Ishikawa (cell line): ENCODE measurements around the gene HSD17B1.

Source experiments
- CEBPB ChIP-seq: IDR thresholded peaks from 2 replicates; pipeline ENCODE4 v1.6.1; 2012
- CREB1 ChIP-seq: IDR thresholded peaks from 2 replicates; pipeline ENCODE4 v1.6.1; 2012; ENCODE audit warnings: low read depth
- EGR1 ChIP-seq: IDR thresholded peaks from 2 replicates; pipeline ENCODE4 v1.6.1; 2012
- EP300 ChIP-seq: IDR thresholded peaks from 2 replicates; pipeline ENCODE4 v1.6.1; 2012; ENCODE audit warnings: borderline replicate concordance
- FOXM1 ChIP-seq: IDR thresholded peaks from 2 replicates; pipeline ENCODE4 v1.6.1; 2012; ENCODE audit warnings: low read depth, borderline replicate concordance
- MAX ChIP-seq: IDR thresholded peaks from 2 replicates; pipeline ENCODE4 v1.6.1; 2012
- NFIC ChIP-seq: IDR thresholded peaks from 2 replicates; pipeline ENCODE4 v1.6.1; 2012
- RAD21 ChIP-seq: IDR thresholded peaks from 2 replicates; pipeline ENCODE4 v1.6.1; 2012; ENCODE audit warnings: low read depth
- TAF1 ChIP-seq: IDR thresholded peaks from 2 replicates; pipeline ENCODE4 v1.6.1; 2012; ENCODE audit warnings: low read depth, mild to moderate bottlenecking
- TCF12 ChIP-seq: IDR thresholded peaks from 2 replicates; pipeline ENCODE4 v1.6.1; 2012; ENCODE audit warnings: low read depth
- TEAD4 ChIP-seq: IDR thresholded peaks from 2 replicates; pipeline ENCODE4 v1.6.1; 2012
- USF1 ChIP-seq: IDR thresholded peaks from 2 replicates; pipeline ENCODE4 v1.6.1; 2012
- YY1 ChIP-seq: IDR thresholded peaks from 2 replicates; pipeline ENCODE4 v1.6.1; 2012; ENCODE audit warnings: low read depth
- ZBTB7A ChIP-seq: IDR thresholded peaks from 2 replicates; pipeline ENCODE4 v1.6.1; 2012; ENCODE audit warnings: low read depth
- TF ChIP-seq, protein P1 (sequence below): IDR thresholded peaks from 2 replicates; pipeline ENCODE4 v1.6.1; 2012; ENCODE audit warnings: low read depth, mild to moderate bottlenecking

HSD17B1 gene

DNA sequence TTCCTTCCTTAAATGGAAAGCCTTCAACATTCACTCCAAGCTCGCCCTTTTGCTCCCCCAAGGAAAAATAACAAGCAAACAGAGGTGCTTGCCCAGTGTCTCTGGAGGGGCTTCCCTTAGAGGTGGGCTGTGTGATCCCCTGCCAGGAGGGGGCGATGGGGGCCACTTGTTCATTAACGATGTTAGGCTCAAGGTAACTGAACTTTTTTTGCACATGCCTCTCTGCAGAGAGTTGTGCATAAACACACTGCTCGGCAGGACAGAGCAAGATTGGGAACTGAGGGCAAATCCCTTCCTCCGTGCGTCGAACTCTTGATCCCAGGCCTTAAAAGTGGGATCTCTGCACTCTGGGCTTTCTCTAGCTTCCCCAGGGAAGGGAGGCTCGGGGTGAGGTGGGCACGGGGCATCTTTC, 32.2 kb upstream of the HSD17B1 start:
- no peak for TF ChIP-seq TAF1
- no peak for TF ChIP-seq TEAD4
- TF ChIP-seq, protein P1, sequence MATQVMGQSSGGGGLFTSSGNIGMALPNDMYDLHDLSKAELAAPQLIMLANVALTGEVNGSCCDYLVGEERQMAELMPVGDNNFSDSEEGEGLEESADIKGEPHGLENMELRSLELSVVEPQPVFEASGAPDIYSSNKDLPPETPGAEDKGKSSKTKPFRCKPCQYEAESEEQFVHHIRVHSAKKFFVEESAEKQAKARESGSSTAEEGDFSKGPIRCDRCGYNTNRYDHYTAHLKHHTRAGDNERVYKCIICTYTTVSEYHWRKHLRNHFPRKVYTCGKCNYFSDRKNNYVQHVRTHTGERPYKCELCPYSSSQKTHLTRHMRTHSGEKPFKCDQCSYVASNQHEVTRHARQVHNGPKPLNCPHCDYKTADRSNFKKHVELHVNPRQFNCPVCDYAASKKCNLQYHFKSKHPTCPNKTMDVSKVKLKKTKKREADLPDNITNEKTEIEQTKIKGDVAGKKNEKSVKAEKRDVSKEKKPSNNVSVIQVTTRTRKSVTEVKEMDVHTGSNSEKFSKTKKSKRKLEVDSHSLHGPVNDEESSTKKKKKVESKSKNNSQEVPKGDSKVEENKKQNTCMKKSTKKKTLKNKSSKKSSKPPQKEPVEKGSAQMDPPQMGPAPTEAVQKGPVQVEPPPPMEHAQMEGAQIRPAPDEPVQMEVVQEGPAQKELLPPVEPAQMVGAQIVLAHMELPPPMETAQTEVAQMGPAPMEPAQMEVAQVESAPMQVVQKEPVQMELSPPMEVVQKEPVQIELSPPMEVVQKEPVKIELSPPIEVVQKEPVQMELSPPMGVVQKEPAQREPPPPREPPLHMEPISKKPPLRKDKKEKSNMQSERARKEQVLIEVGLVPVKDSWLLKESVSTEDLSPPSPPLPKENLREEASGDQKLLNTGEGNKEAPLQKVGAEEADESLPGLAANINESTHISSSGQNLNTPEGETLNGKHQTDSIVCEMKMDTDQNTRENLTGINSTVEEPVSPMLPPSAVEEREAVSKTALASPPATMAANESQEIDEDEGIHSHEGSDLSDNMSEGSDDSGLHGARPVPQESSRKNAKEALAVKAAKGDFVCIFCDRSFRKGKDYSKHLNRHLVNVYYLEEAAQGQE, result no peak

DNA sequence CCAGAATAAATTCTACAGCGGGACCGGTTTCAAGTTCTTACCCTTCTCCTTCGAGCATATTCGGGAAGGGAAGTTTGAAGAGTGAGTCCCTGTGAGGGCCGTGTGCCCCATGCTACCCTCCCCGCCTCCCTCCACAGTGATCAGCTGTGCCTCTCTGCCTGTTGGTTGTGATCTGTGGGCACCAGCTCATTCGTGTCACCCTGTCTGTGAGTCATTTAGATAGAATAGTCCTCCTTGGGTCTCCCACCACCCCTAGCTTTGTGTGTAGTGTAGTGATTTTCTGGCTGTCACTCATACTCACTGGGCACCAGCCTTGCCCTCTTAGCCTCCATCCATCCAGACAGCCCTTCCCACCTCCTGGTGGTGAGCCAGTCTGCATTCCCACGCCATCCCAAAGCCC, 31.7 kb upstream of the HSD17B1 start:
- TF ChIP-seq NFIC (no peak), CREB1 (no peak), TAF1 (no peak), USF1 (no peak), EP300 (no peak), RAD21 (no peak), FOXM1 (no peak), ZBTB7A (no peak), CEBPB (no peak), TCF12 (no peak), EGR1 (no peak)
- TF ChIP-seq, protein P1, result no peak

DNA sequence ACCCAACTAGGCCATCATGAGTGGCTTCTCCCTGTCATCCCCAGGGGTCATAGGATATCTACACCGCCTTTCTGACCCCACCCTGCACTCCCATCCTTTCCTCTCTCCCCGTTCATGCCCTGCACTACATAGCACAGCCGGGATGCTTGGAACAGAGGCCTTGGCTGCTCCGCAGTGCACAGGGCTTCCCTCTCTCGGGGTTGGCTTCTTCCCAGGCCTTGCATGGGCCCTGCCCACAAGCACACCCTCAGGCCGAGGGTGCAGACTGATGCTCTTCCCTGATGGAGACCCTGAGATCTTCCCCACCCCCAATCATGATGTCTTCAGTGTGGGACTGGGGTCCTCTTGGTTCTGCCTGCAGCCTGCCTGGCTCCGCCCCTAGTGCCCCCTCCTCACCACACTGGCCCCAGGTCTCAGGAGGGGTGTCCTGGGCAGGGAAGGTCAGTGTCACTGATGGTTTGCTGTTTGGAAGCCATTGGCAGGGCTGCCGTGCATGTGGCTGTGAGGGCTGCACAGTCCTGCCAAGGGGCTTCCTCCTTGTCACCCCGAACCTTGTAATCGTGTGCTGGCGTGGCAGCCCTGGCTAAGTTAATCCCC, 31.0 kb upstream of the HSD17B1 start:
- no peak for TF ChIP-seq TEAD4
- TF ChIP-seq ZBTB7A, result no peak
- no peak for TF ChIP-seq NFIC
- TF ChIP-seq USF1, result no peak
- TF ChIP-seq YY1, result no peak

- no peak for TF ChIP-seq EP300
- TF ChIP-seq, protein P1, result no peak
- TF ChIP-seq TEAD4, result no peak
- no peak for TF ChIP-seq MAX
- TF ChIP-seq FOXM1, result no peak
- no peak for TF ChIP-seq NFIC
- no peak for TF ChIP-seq TAF1
- no peak for TF ChIP-seq USF1
- TF ChIP-seq YY1, result no peak
- TF ChIP-seq TCF12, result no peak
- no peak for TF ChIP-seq CREB1
- no peak for TF ChIP-seq ZBTB7A
- TF ChIP-seq RAD21, result no peak
These were observed 30.4 kb upstream of the HSD17B1 start for GRCh38 chr17:42522263-42522790.

- TF ChIP-seq YY1, result no peak
- no peak for TF ChIP-seq ZBTB7A
- no peak for TF ChIP-seq RAD21
- TF ChIP-seq MAX, result no peak
- no peak for TF ChIP-seq USF1
- TF ChIP-seq TCF12, result no peak
- TF ChIP-seq, protein P1, result no peak
- TF ChIP-seq EGR1, result no peak
These were observed 29.9 kb upstream of the HSD17B1 start for GRCh38 chr17:42522798-42523278.
